Heart right ventricle (tissue), 16 donors: ENCODE data around the gene ZNF91. TPM values are rescaled to one million over a fixed set of nuclear protein-coding genes. Genes with fewer than 3 reads are reported as not detected.
"Not testable (repeated sequence)": the region's sequence is repeated elsewhere in the genome, so short reads cannot be mapped to it uniquely, and the experiment has no call there.

ENCODE experiments used
- ATAC-seq, 8 donors: fragments of 200-7000 bp; cut with Tn5 transposase; one replicate each; pipeline ENCODE4 v1.9.1; 2020; ENCODE audit warnings: mild to moderate bottlenecking in 8 of 8, moderate library complexity in 8 of 8, moderate number of reproducible peaks in 1 of 8
- DNase-seq, 2 donors: peaks; one replicate each; pipeline ENCODE4 v3.0.0-alpha.2; 2020
- H3K27ac ChIP-seq, 10 donors: fragments of 200-600 bp; sonication (generic) in 2 of 10; one replicate each; pipeline versions ENCODE4 v1.5.0 to v1.8.0; 2020 to 2022; ENCODE audit warnings: mild to moderate bottlenecking in 3 of 10
- H3K27me3 ChIP-seq, 7 donors: fragments of 200-600 bp; one replicate each; pipeline ENCODE4 v1.8.0; 2021 to 2022; ENCODE audit warnings: mild to moderate bottlenecking in 2 of 7
- H3K36me3 ChIP-seq, 9 donors: fragments of 200-600 bp; sonication (generic) in 1 of 9; one replicate each; pipeline versions ENCODE4 v1.5.0 to v1.8.0; 2020 to 2022; ENCODE audit warnings: mild to moderate bottlenecking in 2 of 9
- H3K4me1 ChIP-seq, 9 donors: fragments of 200-600 bp; sonication (generic) in 1 of 9; one replicate each; pipeline versions ENCODE4 v1.5.0 to v1.8.0; 2020 to 2022; ENCODE audit warnings: mild to moderate bottlenecking in 4 of 9
- H3K4me3 ChIP-seq, 10 donors: fragments of 200-600 bp; sonication (generic) in 2 of 10; one replicate each; pipeline versions ENCODE4 v1.5.0 to v1.8.0; 2020 to 2022; ENCODE audit warnings: mild to moderate bottlenecking in 7 of 10, moderate library complexity in 2 of 10
- H3K9me3 ChIP-seq, 11 donors: fragments of 200-600 bp in 10 of 11; sonication (generic) in 2 of 11; one replicate each; pipeline versions ENCODE4 v1.5.0 to v1.8.0; 2013 to 2022; ENCODE audit warnings: mild to moderate bottlenecking in 2 of 11, control low read depth in 1 of 11, moderate library complexity in 1 of 11
- WGBS, 2 donors: extraction: QIAGEN DNeasy Blood & Tissue Kit; methylation state at CpG; one replicate each; pipeline ENCODE4 v1.1.7; 2013; ENCODE audit warnings: inconsistent platforms in 1 of 2; 5-methylcytosine and 5-hydroxymethylcytosine counted together
- intact Hi-C, 10 donors: fragments of 100-400 bp; cut with DNase I; formaldehyde crosslinking; loops; one replicate each; pipeline versions ENCODE4 v1.11.1 to v1.14.2; 2022
- polyA plus RNA-seq, 2 donors: library from polyadenylated mRNA; stranded (reverse); fragments of 200-250 nt; gene quantifications; one replicate each; pipeline ENCODE4 v1.2.3, GENCODE V29; 2013
- total RNA-seq, 10 donors: library from RNA; stranded (reverse); fragmentation: NEBNext Ultra II Directional in 3 of 10; extraction: Animal tissue kit (Norgen Biotek cat#: 25700) in 3 of 10; gene quantifications; one replicate each; pipeline versions ENCODE4 v1.2.1 to v1.2.4, GENCODE V29; 2021 to 2023
- TF ChIP-seq, protein P1 (sequence below), 9 donors: fragments of 200-600 bp; sonication (generic) in 2 of 9; IDR thresholded peaks; one replicate each; pipeline versions ENCODE4 v1.5.0 to v1.8.0; 2021 to 2022; ENCODE audit warnings: antibody characterized with exemption in 9 of 9, mild to moderate bottlenecking in 5 of 9, moderate library complexity in 1 of 9
- donor health status: Arrhythmogenic right ventricular cardiomyopathy.
- donor health status: ischemic (EF 13 %, LVEDD 7.1; RV severe dilation, severe dysfunction).
- donor health status: healthy with polysubstance abuse.
- donor health status: DM: no; HTN: yes; CAD: no.
- donor health status: DM: no; HTN: no; CAD: no.
- donor health status: ischemic (EF 25% LVEDD 6.9; RV normal size, moderate dysfunction).
- donor health status: ischemic (EF 25% LVEDD 5.7; RV mildly dilated, moderate dysfunction).
- donor health status: healthy.
- donor health status: DM: yes; HTN: yes; CAD: no.
- donor health status: Ischemic cardiomyopathy.
- donor health status: ischemic (EF 35%, LVEDD 5.7; RV mildly dilated, moderate dysfunction).
- donor health status: nonischemic (EF 11% LVEDD 7.7; RV severe dilation, severe dysfunction).
- donor health status: DM: yes; HTN: yes; CAD: no.
- donor health status: PGD.
- donor health status: ischemic (EF 29% LVEDD 5.4; RV normal size, mild dysfunction).
- donor health status: nonischemic (EF 23%, LVEDD 6.1; RV moderate dilation, normal function).

ZNF91 gene
- total and polyA plus RNA-seq, 12 donors, result 5.1 to 326 (median 129) TPM

GRCh38 chr19:23437901-23438300 lies 42.6 kb upstream of the ZNF91 start:
- Histone ChIP-seq H3K27me3 (no peaks in the 10 kb centered on the region), H3K4me1 (no peaks in the 10 kb centered on the region), H3K9me3 (peaks cover 0 to 67% (median 0%) of the 10 kb centered on the region in 11 donors), H3K27ac (no peak overlapping the region), H3K36me3 (no peaks in the 10 kb centered on the region), H3K4me3 (no peak overlapping the region)
- TF ChIP-seq, protein P1, sequence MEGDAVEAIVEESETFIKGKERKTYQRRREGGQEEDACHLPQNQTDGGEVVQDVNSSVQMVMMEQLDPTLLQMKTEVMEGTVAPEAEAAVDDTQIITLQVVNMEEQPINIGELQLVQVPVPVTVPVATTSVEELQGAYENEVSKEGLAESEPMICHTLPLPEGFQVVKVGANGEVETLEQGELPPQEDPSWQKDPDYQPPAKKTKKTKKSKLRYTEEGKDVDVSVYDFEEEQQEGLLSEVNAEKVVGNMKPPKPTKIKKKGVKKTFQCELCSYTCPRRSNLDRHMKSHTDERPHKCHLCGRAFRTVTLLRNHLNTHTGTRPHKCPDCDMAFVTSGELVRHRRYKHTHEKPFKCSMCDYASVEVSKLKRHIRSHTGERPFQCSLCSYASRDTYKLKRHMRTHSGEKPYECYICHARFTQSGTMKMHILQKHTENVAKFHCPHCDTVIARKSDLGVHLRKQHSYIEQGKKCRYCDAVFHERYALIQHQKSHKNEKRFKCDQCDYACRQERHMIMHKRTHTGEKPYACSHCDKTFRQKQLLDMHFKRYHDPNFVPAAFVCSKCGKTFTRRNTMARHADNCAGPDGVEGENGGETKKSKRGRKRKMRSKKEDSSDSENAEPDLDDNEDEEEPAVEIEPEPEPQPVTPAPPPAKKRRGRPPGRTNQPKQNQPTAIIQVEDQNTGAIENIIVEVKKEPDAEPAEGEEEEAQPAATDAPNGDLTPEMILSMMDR (IDR thresholded peaks at IDR 0.05), result no peak
- DNase-seq (no peak), ATAC-seq (no peak)
- intact Hi-C loops, result no loop called here
- 58 to 61% methylated on average over 4 of the region's 4 CpGs for WGBS, 2 donors

DNA sequence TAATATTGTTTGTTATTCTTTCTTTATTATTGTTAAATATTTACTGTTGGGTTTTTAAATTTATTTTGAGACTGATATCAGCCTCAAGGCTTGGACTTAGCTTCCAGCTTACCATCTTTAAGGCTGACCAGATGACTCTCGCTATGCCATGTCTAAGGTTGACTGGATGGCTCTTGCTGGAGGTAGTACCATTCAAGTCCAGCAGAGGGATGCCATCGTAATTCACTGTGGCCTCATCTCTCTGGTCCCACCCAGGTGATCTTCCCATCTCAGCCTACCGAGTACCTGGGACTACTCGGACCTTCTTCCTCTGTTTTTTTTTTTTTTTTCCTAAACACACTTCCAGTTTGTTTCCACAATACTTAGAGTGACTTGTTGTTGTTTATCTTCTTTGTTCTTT lies 41.7 kb upstream of the ZNF91 start:
- ATAC-seq, result no peak
- DNase-seq, result no peak
- 77 to 81% methylated on average over 4 of the region's 4 CpGs for WGBS, 2 donors
- peaks cover 0 to 65% (median 0%) of the 10 kb centered on the region in 11 donors for H3K9me3 ChIP-seq
- H3K4me3 ChIP-seq, result no peak overlapping the region
- no peaks in the 10 kb centered on the region for H3K27me3 ChIP-seq
- no peaks in the 10 kb centered on the region for H3K4me1 ChIP-seq
- intact Hi-C loops, result no loop called here
- no peak overlapping the region for H3K27ac ChIP-seq
- TF ChIP-seq, protein P1 (IDR thresholded peaks at IDR 0.05), result peak in 1 of 9 donors; percentile 12
- no peaks in the 10 kb centered on the region for H3K36me3 ChIP-seq

DNA sequence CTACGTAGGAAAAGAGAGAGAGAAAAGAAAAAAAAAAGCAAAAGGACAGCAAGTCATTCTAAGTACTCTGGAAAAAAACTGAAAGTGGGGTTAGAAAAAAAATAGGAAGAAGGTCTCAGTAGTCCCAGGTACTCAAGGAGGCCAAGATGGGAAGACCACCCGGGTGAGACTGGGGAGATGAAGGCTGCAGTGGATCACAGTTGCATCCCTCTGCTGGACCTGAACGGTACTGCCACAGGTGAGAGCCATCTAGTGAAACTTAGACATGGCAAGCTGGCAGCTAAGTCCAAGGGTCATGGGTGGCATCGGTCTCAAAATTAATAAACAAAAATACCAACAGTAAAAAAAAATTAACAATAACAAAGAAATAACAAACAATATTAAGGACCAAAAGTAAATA lies 41.0 kb upstream of the ZNF91 start:
- Histone ChIP-seq H3K27ac (no peak overlapping the region), H3K36me3 (no peaks in the 10 kb centered on the region), H3K4me1 (no peaks in the 10 kb centered on the region), H3K9me3 (peaks cover 0 to 59% (median 0%) of the 10 kb centered on the region in 11 donors), H3K27me3 (no peaks in the 10 kb centered on the region), H3K4me3 (no peak overlapping the region)
- ATAC-seq (no peak), DNase-seq (no peak)
- 78 to 80% methylated on average over 4 of the region's 4 CpGs for WGBS, 2 donors
- TF ChIP-seq, protein P1 (IDR thresholded peaks at IDR 0.05), result peak in 4 of 9 donors; percentile 7 to 22 (median 17)
- intact Hi-C loops, result no loop called here

- no peak overlapping the region for H3K4me3 ChIP-seq
- no peak overlapping the region for H3K27ac ChIP-seq
- peaks cover 0 to 12% (median 0%) of the 10 kb centered on the region in 7 donors for H3K27me3 ChIP-seq
- H3K9me3 ChIP-seq, result peaks cover 0 to 13% (median 0%) of the 10 kb centered on the region in 11 donors
- intact Hi-C loops, result no loop called here
- H3K4me1 ChIP-seq, result peaks cover 0 to 6% (median under 1%) of the 10 kb centered on the region in 9 donors
- H3K36me3 ChIP-seq, result no peaks in the 10 kb centered on the region
- no peak for DNase-seq
- TF ChIP-seq, protein P1 (IDR thresholded peaks at IDR 0.05), result no peak
- no peak for ATAC-seq
- 60 to 61% methylated on average over 5 of the region's 5 CpGs for WGBS, 2 donors
These were observed 25.6 kb upstream of the ZNF91 start for GRCh38 chr19:23420824-23421223.

- DNase-seq, H3K4me3 ChIP-seq, ATAC-seq, intact Hi-C loops, H3K36me3 ChIP-seq, H3K9me3 ChIP-seq, H3K27ac ChIP-seq: not testable (repeated sequence)
- Histone ChIP-seq H3K4me1 (peaks cover 0 to 14% (median 7%) of the 10 kb centered on the region in 9 donors), H3K27me3 (peaks cover 0 to 24% (median 5%) of the 10 kb centered on the region in 7 donors)
- WGBS, 2 donors, result 91 to 93% methylated on average over 20 to 38 of the region's 38 CpGs
These were observed 24.0 kb upstream of the ZNF91 start for GRCh38 chr19:23419261-23419660.
